Ramos (cell line): ENCODE results near the gene UPP1.
"Not testable (repeated sequence)": the region's sequence is repeated elsewhere in the genome, so short reads cannot be mapped to it uniquely, and the experiment has no call there.

Experiments
- in situ Hi-C: fragments of 300-500 bp; cut with MboI; formaldehyde crosslinking; loops from one replicate; pipeline ENCODE4 v1.14.3; 2022; ENCODE audit warnings: low sequenced_read_pairs; ENCODE audit not compliant: unreplicated experiment

The UPP1 gene

DNA sequence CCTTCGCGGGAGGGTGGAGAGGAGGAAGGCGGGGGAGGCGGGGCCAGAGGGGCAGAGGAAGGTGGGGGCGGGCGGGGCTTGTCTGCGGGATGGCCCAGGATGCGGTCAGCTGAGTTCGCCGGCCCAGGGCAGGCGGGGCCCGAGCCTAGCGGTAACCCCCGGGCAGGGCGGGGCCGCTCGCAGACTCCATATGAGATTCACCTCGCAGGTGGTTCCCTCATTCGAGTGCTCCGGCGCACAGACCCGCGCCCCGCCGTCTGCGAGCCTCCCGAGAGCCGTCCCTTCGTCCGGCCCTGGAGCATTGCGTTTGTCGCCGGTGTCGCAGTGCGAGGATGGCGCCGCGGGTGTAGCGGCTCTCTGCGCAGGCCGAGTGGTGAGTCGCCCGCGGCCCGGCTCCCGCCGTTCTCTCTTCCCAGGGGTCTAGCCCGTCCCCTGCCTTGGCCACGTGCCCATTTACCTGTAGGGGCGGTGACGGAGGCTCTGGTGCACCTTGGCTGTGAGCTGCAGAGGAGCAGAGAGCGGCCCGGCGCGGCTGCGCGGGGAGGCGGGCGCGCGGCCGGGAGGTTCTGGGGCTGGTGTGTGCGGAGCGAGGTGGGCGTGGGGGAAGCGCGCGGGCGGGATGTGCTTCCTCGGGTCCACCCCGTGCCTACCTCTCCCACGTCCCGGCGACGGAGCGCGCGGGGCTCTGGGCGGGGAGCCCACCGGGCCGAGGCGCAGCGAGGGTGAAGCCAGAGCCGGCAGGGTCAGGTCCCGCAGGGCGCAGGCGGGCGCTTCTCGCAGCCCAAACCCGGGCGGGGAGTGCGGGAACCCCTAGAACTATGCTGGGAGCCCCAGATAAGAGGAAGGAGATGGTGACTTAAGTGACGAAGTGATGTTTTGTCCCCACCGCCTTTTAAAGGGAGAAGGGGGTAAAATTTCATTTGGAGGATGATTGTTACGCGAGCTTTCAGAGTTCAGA lies at the start of gene UPP1:
TSS of gene UPP1 (plus strand) at position 220 of the 958 bp plus-strand sequence. CDS start 5,519 bp downstream, outside the sequence.
- in situ Hi-C loops = no loop called here

DNA sequence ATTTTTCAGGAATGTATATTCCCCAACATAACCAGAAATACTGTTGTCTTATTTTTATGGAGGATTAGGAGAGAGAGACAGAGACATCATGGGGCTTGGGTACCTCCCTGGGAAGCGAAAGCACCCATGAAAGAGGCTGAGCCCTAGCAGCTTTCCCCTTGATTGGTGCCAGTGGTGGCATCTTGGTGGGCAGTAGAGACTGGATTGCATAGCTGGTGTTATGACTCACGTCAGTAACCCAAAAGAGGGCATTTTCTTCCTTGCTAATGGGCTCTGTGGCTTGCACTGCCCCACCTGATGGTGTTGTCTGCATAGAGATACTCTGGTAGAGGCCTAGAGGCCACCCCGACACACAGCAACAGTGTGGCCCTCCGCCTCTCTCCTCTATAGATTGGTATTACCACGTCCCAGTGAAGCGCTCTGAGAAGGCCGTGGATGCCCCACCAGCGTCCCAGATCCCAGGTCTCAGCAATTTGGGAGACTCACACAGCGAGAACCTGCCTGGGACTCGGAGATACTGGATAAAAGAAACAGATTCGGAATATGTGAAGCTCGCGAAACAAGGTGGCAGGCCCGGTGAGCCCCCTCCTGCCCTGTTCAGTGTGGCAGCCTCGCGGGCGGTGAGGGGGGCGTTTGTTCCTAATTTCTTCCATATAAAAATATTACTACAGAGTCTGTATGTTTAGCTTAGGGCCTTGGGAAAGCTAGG lies 48.0 kb upstream of the UPP1 start:
- in situ Hi-C loops = no loop called here

DNA sequence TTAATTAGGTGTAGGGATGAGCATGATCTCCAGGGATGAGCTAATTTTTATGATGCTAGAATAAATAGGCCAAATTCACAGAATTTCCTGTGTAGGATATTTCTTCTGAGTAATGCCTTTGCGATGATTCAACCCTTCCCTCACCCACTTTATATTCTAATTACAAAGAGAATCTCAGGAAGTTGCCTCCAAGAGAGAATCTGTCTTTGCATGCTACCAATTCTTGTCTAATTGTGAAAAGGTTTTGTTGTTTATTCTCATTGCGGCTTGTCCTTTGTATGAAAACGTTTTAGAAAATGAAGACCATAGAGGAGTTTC lies 47.5 kb upstream of the UPP1 start:
- in situ Hi-C loops = no loop called here

DNA sequence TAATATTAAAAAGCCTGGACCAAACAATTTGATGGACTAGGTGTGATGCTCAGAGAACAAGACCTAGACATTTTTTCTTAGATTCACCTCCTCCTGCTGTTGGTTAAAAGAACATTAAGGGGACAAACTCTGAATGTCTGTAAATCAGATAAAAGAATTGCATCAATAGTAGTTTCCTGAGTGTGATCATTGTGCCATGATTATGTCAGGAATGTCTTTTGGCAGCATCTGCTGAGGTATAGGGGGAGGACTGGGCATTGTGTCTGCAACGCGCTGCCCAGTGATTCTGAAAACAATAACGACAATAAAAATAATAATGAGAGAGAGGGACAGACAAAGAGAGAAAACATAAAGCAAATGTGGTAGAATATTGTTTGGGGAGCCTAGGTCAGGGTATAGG lies 46.8 kb upstream of the UPP1 start:
- in situ Hi-C loops = no loop called here

DNA sequence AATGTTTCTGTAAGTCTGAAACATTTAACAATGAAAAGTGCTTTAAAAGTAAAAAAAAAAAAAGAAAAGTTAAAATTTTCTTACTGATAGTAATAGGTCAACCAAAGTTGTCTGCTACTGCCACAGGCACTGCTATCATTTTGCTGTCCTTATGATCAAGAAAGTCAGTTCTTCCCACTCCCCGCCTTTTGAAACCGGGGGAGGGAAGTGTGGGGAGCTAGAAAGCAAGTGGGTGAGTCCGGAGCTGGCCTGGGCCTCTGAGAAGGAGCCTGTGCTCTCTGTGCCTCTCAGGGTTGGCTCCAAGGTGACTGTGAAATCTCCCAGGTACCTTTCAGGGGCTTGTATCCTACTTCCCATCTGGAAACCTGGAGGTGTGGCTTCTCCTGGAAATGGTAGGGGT lies 46.4 kb upstream of the UPP1 start:
- in situ Hi-C loops = no loop called here

DNA sequence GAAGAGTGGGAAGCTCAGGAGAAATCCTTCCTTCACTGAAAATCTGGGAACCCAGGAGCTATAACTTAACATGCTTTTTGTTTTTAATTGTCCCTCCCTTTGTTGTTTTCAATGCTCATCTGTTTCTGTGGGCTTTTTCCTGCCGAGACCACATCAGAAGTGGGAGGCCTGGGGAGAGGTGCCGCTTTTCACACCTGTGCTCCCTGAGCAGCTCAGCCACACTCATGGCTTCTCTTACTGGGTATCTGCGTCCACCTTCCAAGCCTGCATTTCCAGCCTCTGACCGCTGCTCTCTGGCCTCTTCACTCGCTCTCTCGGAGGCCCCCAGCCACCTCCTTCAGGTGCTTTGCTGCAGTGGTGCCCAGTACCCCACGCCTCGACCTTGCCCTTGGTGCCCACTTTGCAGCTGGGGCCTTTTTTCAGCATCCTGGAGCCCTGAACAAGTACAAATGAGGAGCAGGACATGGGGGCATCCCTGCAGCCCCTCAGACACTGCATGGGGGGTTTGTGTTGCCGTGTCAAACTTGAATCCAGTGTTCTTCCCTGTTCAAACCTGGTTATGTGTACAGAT lies 43.8 kb upstream of the UPP1 start:
- in situ Hi-C loops = no loop called here

DNA sequence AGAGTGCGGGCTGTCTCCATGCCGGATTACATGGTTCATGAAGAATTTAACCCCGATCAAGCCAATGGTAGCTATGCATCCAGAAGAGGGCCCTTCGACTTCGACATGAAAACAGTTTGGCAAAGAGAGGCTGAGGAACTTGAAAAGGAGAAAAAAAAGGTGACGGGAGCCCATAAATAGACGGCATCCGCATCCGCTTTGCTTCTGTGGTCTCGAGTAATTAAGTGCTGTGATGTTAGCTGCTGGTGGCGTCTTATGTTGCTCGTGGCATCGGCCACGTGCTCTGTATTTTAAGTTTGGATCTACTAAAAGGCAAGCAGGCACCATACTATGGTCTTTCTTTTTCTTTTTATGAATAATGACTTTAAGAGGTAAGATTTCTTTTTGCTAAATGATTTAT lies 42.6 kb upstream of the UPP1 start:
- in situ Hi-C loops = no loop called here

DNA sequence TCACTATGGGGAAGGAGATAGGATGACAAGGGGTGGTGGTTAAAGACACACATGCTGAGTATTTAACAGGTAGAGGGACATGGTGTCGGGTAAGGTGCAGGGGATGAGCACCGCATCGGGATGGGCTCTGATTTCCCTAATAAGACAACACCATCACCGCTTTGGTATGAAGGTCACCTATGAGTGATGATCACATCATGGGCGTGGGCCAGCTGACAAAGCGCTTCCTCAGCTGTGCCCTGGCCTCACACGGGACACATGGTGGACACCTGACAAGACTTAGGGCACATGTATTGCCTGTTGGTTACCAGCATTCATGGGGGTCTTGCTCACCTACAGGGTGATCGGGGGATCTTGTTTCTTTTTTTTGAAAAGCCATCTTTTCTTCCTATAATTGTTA lies 41.0 kb upstream of the UPP1 start:
- in situ Hi-C loops = no loop called here

DNA sequence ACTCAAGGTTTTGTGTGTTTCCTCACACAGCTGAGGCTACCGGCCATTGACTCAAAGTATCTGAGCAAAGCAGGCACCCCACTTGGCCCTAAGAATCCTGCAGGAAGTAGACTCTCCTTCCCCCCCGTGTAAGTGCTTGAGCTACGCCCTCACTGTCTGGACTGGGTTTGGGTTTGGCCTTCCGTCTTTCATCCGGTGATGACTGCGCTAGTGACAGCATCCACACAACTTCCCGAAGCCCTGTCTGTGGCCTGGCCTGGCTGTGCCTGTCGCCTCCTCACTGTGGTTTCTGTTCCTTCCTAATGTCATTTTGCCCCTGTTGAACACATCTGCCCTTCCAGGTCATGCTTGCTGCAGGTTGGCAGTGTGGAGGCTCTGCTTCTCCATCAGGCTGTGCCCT lies 39.2 kb upstream of the UPP1 start:
- in situ Hi-C loops = no loop called here

DNA sequence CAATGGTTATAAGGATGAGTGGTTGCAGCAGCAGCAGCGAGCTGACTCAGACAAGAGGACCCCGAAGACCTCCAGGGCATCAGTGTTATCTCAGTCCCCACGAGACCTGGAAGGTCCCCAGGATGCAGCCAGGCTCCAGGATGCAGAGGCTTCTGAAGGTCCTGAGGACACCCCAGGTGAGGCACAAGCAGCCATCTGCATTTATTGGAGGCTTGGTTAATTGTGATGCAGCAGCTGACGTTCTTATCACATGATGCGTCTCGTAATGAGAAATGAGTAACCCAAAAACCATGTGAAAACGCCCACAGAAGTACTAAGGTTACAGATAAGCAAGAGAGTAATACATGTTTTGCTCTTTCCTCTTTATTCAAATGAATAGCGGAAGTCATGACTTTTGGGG lies 36.3 kb upstream of the UPP1 start:
- in situ Hi-C loops = no loop called here

DNA sequence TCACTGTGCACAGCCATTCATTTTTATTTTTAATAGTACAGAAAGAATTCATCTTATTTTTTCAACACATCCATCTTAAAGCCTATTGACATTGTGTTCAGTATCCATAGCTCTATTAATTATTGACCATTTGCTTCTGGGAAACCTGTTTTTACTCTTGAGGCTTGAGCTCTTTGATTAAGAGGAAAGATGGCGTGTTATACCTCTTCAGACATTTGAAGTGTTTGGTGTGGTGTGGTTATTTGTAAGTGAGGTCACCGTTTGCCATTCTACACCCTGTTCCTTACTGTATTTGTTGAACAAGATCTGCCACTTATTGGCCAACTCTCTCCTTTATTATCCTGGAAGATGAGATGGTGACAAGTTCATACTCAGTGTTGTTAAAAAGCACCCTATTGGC lies 35.3 kb upstream of the UPP1 start:
- in situ Hi-C loops = no loop called here

DNA sequence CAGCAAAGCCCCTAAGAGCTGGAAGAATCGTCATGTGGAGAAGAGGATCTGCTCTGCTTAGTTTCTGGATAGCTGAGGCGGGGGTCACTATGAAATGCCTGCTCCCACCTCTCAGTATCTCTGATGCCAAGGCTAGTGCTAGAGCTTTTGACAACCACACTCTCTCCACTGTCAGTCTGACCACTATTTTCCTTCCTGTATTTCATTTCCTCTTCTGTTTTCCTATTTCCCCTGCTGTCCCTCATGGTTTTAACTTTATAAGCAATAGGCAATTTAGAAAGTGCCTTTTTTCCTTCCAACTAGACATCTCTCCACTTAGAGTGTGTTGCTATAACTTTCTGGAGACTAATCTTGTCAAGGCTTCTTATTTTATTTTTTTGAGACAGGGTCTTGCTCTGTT lies 30.1 kb upstream of the UPP1 start:
- in situ Hi-C loops = no loop called here

DNA sequence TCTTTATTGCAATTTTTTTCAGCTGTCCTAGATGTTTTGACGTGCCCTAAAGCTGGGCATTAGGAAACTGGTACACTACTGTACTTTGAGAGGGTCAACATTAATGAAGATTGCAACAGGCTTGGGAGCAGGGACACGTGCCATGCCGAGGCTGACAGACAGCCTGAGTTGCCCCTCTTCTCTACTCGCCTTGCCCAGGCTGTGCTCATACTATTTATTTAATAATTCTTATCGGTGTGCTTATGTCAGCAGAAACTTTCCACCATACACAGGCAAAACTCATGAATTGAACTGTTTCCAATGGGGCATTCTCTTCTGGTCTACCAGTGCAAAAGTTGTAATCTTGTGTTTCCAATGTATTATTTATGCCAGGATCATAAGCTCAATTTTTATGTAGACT lies 29.4 kb upstream of the UPP1 start:
- in situ Hi-C loops = no loop called here

DNA sequence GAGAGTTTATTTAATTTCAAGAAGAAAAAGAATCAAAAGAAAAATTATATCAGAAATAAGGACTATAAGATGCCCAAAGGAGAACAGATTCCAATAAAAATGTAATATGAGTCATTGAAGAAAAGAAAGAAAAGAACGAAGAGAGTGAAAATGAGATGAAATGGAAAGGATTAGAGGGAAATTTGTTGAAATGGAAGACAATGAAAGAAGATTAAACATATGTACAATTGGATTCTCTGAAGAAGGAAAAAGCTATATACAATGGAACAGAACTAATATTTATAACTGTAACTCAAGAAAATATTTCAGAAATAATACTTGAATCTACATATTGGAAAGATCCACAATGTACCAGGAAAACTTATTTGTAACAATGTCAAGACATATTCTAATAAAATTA lies 25.1 kb upstream of the UPP1 start:
- in situ Hi-C loops = no loop called here

DNA sequence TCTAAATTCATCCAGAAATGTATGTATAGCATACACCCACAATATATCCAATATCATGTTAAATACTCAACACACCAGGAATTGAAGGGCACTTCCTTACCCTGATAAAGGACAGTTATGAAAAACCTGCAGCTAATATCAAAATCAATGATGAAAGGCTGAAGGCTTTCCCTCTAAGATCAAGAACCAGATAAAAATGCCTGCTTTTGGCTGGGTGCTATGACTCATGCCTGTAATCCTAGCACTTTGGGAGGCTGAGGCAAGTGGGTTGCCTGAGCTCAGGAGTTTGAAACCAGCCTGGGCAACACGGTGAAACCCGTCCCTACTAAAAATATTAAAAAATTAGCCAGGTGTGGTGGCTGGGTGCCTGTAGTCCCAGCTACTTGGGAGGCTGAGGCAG lies 21.6 kb upstream of the UPP1 start:
- in situ Hi-C loops = no loop called here

DNA sequence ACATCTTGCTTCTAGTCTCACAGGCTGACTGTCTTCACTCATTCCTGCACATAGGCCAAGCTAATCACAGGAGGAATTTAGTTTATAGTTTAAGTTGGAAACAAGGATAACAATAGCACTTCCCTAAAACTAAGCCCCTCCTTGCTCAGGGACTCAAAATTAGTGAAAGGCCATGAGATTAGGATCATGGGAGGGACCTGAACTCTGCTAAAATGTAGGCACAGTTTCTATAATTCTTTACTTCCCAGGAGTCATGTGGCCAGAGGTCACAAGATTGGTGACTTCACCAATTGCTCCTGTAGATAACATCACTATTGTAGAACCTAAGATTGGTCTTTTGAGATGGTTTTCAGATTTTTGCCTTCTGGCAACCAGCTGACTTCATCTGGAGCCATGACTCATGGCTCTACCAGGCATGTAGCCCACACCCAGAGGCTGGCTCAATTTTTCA lies 14.8 kb upstream of the UPP1 start:
- in situ Hi-C loops = no loop called here

DNA sequence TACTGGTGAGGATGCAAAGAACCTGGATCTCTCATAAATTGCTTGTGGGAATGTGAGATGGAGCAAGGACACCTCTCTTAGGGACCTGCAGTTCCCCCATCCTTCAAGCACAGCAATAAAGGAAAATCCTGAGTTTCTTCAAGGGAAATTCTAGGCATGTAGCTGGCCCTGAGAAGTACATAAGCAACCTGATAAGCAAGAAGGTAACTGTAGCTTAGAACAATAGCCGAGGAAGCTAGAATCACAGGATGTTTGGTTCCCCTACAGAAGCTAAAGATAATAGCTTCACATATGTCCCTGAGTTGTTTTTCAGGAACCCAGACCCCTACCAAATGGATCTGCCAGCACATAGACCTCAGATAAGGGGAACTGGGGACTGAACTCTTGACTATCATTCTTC lies 11.6 kb upstream of the UPP1 start:
- in situ Hi-C loops = no loop called here

DNA sequence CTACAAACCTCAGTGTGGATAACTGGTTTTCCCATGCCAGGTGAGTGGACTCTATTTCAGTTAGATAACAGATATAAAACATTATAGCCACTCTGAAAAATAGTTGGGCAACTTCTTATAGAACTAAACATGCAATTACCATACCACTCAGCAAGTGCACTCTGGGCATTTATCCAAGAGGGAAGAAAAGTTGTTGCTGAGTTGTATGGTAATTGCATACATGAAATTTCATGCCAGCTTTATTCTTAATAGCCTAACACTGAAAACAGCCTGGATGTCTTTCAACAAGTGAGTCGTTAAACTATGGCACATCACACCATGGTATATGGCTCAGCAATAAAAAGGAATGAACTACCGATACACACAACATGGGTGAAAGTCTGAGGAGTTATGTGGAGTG lies 10.6 kb upstream of the UPP1 start:
- in situ Hi-C loops = no loop called here

DNA sequence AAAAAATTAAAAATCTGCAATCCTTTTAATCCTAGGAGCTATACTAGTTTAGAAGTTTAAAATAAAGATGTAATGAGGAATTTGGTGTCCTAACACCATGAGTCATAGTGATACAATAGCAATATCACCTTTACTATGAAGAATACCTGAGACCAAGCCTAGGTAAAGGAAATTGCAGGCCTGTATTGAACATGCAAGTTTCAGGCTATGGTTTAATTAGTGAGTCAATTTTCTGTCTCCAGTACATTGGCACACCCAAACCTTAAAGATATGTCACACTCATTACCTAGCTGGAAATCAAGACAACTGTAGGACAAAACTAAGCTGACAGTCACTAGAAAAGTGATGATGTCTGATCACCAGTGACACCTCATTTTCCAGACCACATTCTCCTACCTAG lies 6.7 kb upstream of the UPP1 start:
- in situ Hi-C loops = not testable (repeated sequence)

DNA sequence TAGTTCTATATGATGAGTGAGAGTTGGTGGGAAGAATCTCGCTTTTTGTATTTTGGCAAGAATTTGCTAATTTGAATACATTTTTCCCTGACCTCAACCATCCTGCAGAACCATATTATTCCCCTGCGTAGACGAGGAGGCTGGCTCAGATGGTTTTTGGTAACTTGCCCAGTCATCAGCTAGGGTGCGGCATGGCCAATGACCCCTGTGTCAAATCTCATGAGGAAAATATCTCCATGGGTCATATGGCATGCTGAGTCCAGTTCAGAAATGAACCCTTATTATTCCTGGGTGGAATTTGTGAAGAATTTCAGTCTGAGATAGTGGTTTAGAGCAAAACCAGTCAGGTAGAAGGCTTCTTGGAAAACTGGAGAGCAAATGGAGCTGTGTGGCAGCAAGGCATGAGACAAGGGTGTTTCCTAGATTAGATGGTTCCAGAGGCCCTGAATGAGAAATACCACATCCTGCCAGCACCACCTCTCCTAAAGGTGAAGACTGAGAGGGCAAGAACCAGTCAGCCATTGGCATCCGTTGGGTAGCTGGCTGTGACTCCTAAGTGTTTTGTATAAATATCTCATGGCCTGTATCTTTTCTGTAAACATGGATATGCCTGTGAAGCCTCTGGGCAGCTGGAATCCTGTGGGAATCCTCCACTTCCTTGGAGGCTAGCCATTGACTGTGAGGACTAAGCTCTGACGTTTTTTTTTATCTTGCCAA lies 5.8 kb upstream of the UPP1 start:
- in situ Hi-C loops = no loop called here
